Left ventricle myocardium inferior (tissue), 1 donor: ENCODE data around the gene SIK3. TPM values are rescaled to one million over a fixed set of nuclear protein-coding genes. Genes with fewer than 3 reads are reported as not detected.

Experiments used
- DNase-seq: peaks from one replicate; pipeline ENCODE4 v3.0.0-alpha.2; 2020
- H3K27ac ChIP-seq: fragments of 200-600 bp; replicated peaks from 2 replicates; pipeline ENCODE4 v1.8.0; 2021
- H3K27me3 ChIP-seq: fragments of 200-600 bp; 2 replicates; pipeline ENCODE4 v1.8.0; 2021; ENCODE audit warnings: low read depth
- H3K36me3 ChIP-seq: fragments of 200-600 bp; 2 replicates; pipeline ENCODE4 v1.8.0; 2021
- H3K4me1 ChIP-seq: fragments of 200-600 bp; 2 replicates; pipeline ENCODE4 v1.8.0; 2021
- H3K4me3 ChIP-seq: fragments of 200-600 bp; 2 replicates; pipeline ENCODE4 v1.8.0; 2021; ENCODE audit warnings: mild to moderate bottlenecking, moderate library complexity
- H3K9me3 ChIP-seq: fragments of 200-600 bp; replicated peaks from 2 replicates; pipeline ENCODE4 v1.8.0; 2021
- intact Hi-C: fragments of 100-400 bp; cut with micrococcal nuclease; formaldehyde crosslinking; loops from one replicate; pipeline ENCODE4 v1.11.0; 2022
- total RNA-seq: library from RNA; stranded (reverse); fragmentation: NEBNext Ultra II Directional; extraction: Animal tissue kit (Norgen Biotek cat#: 25700); gene quantifications from one replicate; pipeline ENCODE4 v1.2.1, GENCODE V29; 2021
- TF ChIP-seq, protein P1 (sequence below): fragments of 200-600 bp; IDR thresholded peaks from 2 replicates; pipeline ENCODE4 v1.8.0; 2021; ENCODE audit warnings: antibody characterized with exemption, mild to moderate bottlenecking, borderline replicate concordance
- donor health status: DM: no; HTN: yes; CAD: no; lungs with severe emphysema.

SIK3 gene
- total RNA-seq, 1 donor from 2014 or later = 36.3 TPM

DNA sequence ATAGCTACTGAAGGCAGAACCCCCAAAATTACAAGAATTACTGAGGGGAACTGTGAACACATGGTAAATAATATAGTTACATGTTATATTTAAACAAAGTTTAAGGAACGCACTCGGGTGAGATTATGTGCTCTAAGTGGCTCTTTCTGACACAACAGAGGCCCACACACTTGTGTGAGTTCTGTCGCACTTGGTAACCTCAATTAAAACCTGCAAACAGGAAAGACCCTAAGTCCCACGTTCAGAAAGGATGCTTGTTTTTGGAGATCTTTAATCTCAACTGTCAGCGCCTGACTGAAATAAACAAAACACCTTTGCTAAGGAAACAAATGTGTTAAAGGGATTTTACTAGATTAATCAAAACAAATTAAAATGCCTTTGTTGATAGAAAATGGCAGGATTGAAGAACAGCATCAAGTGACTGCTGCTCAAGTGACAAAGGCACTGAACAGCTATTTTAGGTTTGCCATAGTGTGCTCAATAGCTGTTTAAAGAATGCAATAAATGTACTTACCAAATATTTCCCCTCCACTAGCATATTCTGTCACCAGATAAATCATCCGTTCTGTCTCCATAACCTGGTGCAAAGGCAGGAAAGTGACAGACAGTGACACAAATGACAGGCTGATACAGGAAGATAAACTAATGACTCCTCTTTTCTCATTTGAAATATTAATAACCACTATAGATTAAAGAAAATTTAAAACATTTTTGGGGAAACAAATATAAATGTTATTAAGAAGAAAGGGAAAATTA lies 144.5 kb downstream of the SIK3 start:
- Histone ChIP-seq H3K4me1 (peaks cover 30% of the 10 kb centered on the region), H3K4me3 (no peak overlapping the region), H3K36me3 (peaks cover 28% of the 10 kb centered on the region), H3K9me3 (no peaks in the 10 kb centered on the region), H3K27ac (peak overlapping the region; percentile 7), H3K27me3 (no peaks in the 10 kb centered on the region)
- TF ChIP-seq, protein P1, sequence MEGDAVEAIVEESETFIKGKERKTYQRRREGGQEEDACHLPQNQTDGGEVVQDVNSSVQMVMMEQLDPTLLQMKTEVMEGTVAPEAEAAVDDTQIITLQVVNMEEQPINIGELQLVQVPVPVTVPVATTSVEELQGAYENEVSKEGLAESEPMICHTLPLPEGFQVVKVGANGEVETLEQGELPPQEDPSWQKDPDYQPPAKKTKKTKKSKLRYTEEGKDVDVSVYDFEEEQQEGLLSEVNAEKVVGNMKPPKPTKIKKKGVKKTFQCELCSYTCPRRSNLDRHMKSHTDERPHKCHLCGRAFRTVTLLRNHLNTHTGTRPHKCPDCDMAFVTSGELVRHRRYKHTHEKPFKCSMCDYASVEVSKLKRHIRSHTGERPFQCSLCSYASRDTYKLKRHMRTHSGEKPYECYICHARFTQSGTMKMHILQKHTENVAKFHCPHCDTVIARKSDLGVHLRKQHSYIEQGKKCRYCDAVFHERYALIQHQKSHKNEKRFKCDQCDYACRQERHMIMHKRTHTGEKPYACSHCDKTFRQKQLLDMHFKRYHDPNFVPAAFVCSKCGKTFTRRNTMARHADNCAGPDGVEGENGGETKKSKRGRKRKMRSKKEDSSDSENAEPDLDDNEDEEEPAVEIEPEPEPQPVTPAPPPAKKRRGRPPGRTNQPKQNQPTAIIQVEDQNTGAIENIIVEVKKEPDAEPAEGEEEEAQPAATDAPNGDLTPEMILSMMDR = no peak
- intact Hi-C loops = no loop called here
- no peak for DNase-seq

DNA sequence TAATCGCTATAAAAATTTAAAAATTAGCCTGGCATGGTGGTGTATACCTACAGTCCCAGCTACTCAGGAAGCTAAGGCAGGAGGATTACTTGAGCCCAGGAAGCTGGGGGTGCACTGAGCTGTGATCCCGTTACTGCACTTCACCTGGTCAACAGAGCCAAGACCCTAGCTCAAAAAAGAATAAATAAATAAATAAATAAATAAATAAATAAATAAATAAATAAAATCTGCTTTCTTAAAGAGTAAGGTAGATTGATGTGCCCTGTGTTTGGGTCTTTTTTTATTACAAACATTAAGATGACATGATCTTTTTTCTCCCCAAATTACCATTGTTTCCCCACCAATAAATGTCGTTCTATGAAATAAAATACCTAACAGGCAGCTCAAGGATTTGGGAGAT lies 146.5 kb downstream of the SIK3 start:
- Histone ChIP-seq H3K27ac (no peak overlapping the region), H3K9me3 (no peaks in the 10 kb centered on the region), H3K36me3 (peaks cover 29% of the 10 kb centered on the region), H3K4me1 (peaks cover 21% of the 10 kb centered on the region), H3K4me3 (no peak overlapping the region), H3K27me3 (no peaks in the 10 kb centered on the region)
- intact Hi-C loops = no loop called here
- no peak for DNase-seq
- TF ChIP-seq, protein P1 = no peak

DNA sequence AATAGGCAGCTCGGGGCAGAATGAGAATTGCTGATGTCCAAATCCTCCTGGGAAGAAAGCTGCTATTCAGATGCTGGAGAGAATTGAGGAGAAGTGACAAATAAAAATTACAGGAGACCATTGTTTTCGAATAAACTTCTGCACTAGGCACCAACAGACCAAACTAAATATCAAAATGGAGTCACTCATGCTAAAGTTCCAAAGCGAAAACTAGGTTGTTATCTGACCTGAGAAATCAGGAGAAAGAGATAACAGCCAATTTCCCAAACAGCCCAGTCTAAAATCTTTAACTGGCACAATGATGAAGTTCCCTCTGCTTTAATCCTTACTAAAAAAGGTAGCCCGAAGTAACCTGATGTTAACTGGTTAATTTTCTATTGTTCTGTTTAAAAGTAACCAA lies 148.0 kb downstream of the SIK3 start:
- H3K27me3 ChIP-seq = no peaks in the 10 kb centered on the region
- H3K4me1 ChIP-seq = peaks cover 15% of the 10 kb centered on the region
- intact Hi-C loops = no loop called here
- no peak for DNase-seq
- TF ChIP-seq, protein P1 = no peak
- no peak overlapping the region for H3K27ac ChIP-seq
- H3K36me3 ChIP-seq = peaks cover 25% of the 10 kb centered on the region
- H3K9me3 ChIP-seq = no peaks in the 10 kb centered on the region
- H3K4me3 ChIP-seq = no peak overlapping the region

GRCh38 chr11:116948391-116948790 lies 149.8 kb downstream of the SIK3 start:
- Histone ChIP-seq H3K4me1 (peaks cover 1% of the 10 kb centered on the region), H3K27ac (no peak overlapping the region), H3K4me3 (no peak overlapping the region), H3K27me3 (no peaks in the 10 kb centered on the region), H3K36me3 (peaks cover 22% of the 10 kb centered on the region), H3K9me3 (no peaks in the 10 kb centered on the region)
- TF ChIP-seq, protein P1 = no peak
- no peak for DNase-seq
- intact Hi-C loops = no loop called here

DNA sequence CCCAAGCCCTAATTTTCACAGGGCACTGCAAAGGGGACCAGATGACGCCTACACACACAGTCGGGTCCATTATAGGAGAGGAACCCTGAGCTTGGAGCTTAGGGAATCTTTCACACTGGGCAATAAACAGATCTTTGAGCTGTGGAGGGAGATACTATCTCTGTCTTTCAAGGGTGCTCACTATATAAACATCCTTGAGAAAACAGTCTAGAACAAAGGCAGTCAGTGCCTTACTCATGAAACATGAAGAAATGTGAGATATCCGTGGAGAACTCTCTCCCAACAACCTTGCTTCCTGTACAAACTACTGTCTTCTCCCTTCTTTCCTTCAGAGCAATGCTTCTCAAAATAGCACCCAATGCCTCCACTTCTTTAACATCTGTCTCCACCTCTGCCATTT lies 151.8 kb downstream of the SIK3 start:
- no peak overlapping the region for H3K4me3 ChIP-seq
- H3K27ac ChIP-seq = no peak overlapping the region
- DNase-seq = no peak
- intact Hi-C loops = no loop called here
- no peaks in the 10 kb centered on the region for H3K27me3 ChIP-seq
- no peaks in the 10 kb centered on the region for H3K9me3 ChIP-seq
- H3K36me3 ChIP-seq = peaks cover 22% of the 10 kb centered on the region
- TF ChIP-seq, protein P1 = no peak
- no peaks in the 10 kb centered on the region for H3K4me1 ChIP-seq
